ENCODE measurements around the gene TMEM33.

DNA sequence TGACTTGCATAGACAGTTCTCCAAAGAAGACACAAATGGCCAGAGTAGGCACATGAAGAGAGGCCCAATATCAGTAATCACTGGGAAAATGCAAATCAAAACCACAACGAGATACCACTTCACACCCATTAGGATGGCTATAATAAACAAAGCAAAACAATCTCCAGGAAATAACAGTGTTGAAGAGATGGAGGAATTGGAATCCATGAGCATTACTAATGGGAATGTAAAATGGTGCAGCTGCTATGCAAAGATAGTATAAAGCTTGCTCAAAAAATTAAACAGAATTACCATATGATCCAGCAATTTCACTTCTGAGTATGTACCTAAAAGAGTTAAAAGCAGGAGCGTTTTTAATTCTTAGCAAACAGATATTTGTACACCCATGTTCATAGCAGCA, 17.0 kb upstream of the TMEM33 start:
- TF ChIP-seq, protein P1, sequence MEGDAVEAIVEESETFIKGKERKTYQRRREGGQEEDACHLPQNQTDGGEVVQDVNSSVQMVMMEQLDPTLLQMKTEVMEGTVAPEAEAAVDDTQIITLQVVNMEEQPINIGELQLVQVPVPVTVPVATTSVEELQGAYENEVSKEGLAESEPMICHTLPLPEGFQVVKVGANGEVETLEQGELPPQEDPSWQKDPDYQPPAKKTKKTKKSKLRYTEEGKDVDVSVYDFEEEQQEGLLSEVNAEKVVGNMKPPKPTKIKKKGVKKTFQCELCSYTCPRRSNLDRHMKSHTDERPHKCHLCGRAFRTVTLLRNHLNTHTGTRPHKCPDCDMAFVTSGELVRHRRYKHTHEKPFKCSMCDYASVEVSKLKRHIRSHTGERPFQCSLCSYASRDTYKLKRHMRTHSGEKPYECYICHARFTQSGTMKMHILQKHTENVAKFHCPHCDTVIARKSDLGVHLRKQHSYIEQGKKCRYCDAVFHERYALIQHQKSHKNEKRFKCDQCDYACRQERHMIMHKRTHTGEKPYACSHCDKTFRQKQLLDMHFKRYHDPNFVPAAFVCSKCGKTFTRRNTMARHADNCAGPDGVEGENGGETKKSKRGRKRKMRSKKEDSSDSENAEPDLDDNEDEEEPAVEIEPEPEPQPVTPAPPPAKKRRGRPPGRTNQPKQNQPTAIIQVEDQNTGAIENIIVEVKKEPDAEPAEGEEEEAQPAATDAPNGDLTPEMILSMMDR (tag by site-specific recombination; IDR thresholded peaks at IDR 0.05): no peak
- TF ChIP-seq, protein P2, sequence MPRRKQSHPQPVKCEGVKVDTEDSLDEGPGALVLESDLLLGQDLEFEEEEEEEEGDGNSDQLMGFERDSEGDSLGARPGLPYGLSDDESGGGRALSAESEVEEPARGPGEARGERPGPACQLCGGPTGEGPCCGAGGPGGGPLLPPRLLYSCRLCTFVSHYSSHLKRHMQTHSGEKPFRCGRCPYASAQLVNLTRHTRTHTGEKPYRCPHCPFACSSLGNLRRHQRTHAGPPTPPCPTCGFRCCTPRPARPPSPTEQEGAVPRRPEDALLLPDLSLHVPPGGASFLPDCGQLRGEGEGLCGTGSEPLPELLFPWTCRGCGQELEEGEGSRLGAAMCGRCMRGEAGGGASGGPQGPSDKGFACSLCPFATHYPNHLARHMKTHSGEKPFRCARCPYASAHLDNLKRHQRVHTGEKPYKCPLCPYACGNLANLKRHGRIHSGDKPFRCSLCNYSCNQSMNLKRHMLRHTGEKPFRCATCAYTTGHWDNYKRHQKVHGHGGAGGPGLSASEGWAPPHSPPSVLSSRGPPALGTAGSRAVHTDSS (tag by site-specific recombination; IDR thresholded peaks at IDR 0.05): no peak
- no peak for TF ChIP-seq ZNF311 (tag by site-specific recombination; IDR thresholded peaks at IDR 0.05; ENCODE audit: borderline replicate concordance)
- TF ChIP-seq, protein P3, sequence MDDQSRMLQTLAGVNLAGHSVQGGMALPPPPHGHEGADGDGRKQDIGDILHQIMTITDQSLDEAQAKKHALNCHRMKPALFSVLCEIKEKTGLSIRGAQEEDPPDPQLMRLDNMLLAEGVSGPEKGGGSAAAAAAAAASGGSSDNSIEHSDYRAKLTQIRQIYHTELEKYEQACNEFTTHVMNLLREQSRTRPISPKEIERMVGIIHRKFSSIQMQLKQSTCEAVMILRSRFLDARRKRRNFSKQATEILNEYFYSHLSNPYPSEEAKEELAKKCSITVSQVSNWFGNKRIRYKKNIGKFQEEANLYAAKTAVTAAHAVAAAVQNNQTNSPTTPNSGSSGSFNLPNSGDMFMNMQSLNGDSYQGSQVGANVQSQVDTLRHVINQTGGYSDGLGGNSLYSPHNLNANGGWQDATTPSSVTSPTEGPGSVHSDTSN (CRISPR knock-in tag; IDR thresholded peaks at IDR 0.05): no peak
- TF ChIP-seq, protein P4, sequence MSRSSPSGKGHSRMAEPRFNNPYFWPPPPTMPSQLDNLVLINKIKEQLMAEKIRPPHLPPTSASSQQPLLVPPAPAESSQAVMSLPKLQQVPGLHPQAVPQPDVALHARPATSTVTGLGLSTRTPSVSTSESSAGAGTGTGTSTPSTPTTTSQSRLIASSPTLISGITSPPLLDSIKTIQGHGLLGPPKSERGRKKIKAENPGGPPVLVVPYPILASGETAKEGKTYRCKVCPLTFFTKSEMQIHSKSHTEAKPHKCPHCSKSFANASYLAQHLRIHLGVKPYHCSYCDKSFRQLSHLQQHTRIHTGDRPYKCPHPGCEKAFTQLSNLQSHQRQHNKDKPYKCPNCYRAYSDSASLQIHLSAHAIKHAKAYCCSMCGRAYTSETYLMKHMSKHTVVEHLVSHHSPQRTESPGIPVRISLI (tag by site-specific recombination; IDR thresholded peaks at IDR 0.05): no peak
- TF ChIP-seq, protein P5, sequence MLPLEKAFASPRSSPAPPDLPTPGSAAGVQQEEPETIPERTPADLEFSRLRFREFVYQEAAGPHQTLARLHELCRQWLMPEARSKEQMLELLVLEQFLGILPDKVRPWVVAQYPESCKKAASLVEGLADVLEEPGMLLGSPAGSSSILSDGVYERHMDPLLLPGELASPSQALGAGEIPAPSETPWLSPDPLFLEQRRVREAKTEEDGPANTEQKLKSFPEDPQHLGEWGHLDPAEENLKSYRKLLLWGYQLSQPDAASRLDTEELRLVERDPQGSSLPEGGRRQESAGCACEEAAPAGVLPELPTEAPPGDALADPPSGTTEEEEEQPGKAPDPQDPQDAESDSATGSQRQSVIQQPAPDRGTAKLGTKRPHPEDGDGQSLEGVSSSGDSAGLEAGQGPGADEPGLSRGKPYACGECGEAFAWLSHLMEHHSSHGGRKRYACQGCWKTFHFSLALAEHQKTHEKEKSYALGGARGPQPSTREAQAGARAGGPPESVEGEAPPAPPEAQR (tag by site-specific recombination; IDR thresholded peaks at IDR 0.05): no peak
- TF ChIP-seq ZEB2 (tag by site-specific recombination; IDR thresholded peaks at IDR 0.05): no peak
- no peak for TF ChIP-seq ZNF302 (tag by site-specific recombination; IDR thresholded peaks at IDR 0.05; ENCODE audit: low read depth)
- TF ChIP-seq ZFP69B (tag by site-specific recombination; IDR thresholded peaks at IDR 0.05): no peak
